GM20000 (cell line): ENCODE measurements around the gene TMUB1.

Source experiments
- DNase-seq: peaks from one replicate; pipeline ENCODE4 v3.0.0; 2012; ENCODE audit warnings: low spot score
- TF ChIP-seq, protein P1 (sequence below): IDR thresholded peaks from 2 replicates; pipeline ENCODE4 v1.5.1; 2012; ENCODE audit warnings: mild to moderate bottlenecking, control low read depth; ENCODE audit errors: extremely low read depth, missing control alignments

The TMUB1 gene

DNA sequence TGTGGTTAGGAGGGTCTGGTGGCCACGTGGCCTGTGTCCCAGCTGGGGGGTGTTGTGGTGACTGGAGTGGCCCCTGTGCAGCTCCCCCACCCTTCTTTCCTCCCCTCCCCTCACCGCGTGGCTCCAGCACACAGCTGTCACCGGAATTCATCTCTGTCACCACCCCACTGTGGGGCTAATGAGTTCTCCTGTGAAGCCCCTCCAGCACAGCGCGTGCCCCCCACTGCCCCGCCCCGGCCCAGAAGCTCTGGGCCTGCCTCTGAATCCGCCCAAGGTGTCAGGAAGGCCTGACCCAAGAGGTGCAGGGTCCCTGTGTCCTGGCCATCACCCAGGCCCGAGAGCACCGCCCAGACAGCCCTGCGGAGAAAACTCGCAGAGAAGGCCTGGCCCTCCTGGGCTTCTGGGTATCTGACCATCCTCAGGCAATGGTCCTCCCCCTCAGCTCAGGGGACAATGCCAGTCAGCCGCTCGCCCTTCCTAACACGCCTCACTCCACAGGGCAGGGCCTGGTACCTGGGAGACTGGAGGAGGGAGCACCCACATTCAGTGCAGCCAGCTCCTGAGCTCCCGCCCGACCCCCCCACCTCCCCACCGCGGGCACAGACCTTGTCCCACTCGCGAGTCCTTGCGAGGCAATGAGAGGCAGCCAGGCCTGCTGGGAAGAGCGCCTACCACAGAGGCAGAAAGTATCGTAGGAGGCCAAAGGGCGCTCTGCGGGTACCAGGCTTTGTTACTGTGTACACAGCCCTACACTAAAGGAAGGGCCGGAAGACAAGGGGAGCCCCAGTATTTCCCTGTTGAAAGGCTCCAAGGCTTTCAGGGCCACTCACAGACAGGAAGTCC lies 46.0 kb upstream of the TMUB1 start:
- no peak for DNase-seq
- TF ChIP-seq, protein P1, sequence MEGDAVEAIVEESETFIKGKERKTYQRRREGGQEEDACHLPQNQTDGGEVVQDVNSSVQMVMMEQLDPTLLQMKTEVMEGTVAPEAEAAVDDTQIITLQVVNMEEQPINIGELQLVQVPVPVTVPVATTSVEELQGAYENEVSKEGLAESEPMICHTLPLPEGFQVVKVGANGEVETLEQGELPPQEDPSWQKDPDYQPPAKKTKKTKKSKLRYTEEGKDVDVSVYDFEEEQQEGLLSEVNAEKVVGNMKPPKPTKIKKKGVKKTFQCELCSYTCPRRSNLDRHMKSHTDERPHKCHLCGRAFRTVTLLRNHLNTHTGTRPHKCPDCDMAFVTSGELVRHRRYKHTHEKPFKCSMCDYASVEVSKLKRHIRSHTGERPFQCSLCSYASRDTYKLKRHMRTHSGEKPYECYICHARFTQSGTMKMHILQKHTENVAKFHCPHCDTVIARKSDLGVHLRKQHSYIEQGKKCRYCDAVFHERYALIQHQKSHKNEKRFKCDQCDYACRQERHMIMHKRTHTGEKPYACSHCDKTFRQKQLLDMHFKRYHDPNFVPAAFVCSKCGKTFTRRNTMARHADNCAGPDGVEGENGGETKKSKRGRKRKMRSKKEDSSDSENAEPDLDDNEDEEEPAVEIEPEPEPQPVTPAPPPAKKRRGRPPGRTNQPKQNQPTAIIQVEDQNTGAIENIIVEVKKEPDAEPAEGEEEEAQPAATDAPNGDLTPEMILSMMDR: no peak

DNA sequence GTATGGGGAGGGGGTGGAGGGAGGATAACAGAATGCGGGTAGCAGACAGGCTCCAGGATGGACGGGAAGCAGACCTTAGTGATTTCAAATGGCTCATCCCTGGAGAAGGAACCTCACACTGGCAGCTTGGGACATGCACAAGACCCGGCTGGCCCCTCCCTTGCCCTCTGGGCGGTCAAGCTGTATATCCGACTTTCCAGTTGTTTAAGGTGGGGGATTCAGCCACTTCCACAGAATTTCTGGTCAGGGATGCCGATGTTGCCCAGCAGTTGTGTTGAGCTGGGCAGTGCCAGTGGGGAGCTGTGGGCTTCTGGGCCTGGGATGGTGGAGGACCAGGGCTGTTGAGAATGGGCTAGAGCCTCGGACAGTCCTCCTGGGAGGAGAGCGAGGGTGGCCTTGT lies 45.4 kb upstream of the TMUB1 start:
- DNase-seq: no peak
- TF ChIP-seq, protein P1: no peak

DNA sequence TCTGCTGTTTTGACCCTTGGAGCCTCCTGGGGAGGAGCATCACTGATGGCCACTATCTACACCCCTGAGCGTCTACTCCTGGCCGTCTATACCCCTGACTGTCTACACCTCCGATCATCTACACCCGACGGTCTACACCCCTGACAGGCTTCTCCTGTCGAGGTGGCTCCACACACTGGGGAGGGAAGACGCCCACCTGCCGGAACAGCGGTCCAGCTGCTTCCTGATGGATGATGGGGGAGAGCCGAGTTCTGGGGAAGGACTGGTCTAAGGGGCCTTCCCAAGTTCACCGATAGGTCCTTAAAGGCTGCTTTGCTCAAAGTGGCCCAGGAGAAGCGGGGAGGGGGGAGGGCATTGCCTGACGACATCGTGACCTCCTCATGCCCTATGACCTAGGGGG lies 44.9 kb upstream of the TMUB1 start:
- TF ChIP-seq, protein P1: no peak
- DNase-seq: peak; percentile 16

DNA sequence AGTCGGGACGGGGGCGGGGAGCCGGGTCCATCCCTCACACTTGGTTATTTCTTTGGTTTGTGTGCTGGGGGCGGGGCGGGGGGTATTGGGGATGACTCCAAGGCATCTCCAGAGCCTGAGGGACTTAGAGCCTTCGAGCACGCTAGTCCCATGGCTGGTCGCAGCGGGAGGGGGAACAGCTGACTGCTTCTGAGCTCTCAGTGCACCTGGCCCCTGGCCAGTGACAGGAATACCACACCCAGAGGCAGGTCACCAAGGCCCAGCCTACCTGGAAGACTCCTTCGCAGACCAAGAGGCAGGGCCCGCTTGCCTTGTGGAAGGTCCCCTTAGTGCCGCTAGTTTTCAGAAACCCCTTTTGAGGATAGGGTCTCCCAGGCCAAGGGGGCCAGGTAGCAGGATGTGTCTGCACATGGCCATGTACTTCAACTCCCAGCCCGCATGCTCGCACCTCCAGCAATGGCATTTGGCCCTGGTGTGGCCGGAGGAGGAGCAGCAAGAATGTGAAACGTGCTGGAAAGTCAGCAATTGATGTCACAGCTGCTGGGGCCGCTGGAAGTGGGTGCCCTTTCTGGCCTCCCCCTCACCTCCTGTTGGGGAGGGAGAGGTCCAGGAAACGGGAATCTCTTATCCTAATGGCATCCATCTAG lies 43.3 kb upstream of the TMUB1 start:
- peak; percentile 44 for DNase-seq
- TF ChIP-seq, protein P1: no peak

DNA sequence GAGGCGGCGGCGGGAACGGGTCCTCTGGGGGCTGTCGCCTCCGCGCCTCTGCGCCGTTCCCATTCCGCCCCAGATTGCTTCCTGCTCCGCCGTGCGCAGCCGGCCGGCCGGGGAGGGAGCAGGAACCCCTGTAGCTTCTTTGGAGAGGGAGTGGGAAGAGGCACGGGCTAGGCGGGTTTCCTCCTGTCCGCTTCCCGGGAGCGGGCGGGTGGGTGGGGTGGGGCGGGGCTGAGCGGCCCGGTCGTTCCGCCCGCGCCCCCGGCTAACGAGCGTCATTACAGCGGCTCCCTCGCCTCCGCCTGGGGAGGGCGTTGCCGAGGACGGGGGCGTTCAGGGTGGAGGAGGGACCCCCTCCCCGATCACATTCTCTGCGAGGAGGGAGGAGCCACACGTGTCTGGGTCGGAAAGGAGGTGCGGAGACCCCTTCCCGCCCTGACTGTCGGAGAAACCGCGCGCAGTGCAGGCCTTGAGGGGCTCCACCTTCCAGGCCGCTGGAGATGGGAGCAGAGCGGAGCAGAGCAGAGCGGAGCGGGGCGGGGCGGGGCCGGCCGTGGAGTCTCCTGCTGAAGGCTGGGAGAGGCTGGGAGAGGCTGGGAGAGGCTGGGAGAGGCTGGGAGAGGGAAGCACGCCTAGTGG lies 42.7 kb upstream of the TMUB1 start:
- TF ChIP-seq, protein P1: no peak
- DNase-seq: no peak

DNA sequence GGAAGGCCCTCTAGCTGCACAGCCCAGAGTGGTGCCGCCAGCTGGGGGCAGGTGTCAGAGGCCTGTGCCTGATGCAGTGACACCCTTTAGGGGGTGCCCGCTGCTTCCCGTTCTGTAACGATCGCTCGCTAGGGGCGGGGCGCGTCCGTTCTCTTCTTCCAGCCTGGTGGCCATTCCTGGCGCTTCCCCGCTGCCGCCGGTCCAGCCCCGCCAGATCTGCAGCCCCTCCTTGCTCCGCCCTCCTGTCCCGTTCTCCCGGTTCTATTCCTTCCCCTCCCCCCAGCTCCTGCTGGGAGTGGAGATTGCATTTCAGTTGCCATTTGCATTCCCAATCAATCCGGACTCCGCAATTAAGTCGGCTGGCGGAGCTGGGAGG lies 42.2 kb upstream of the TMUB1 start:
- no peak for DNase-seq
- TF ChIP-seq, protein P1: no peak

DNA sequence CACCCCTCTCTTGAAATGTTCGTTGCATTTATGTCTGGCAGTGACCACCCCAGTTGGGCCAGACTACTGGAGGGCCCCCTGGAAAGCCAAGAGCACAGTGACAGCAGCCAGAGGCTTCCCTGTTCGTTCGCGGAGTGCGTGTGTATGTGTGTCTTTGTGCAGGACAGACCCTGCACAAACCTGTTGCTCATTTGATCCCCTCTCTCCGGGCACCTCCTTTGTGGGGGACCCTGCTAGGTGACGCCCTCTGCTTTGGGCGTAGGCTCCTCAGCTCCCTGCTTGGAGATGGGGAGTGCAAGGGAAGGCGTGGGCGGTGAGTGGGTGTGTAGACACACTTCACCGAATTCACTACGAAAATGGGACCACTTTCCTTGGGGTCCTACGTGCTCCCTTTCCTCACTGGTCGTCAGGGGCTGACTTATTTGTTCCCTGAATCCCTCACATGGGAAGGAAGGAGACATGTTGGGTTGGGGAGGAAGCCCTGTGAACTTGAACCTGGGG lies 41.7 kb upstream of the TMUB1 start:
- TF ChIP-seq, protein P1: no peak
- peak; percentile 51 for DNase-seq
